HG02938 (cell line): ENCODE measurements around the gene HSF4.

ENCODE experiments used
- ATAC-seq: cut with Tn5 transposase; IDR thresholded peaks from one replicate; pipeline ENCODE4 v1.9.1; 2021; ENCODE audit warnings: mild to moderate bottlenecking, moderate library complexity; ENCODE audit not compliant: unreplicated experiment

The HSF4 gene

DNA sequence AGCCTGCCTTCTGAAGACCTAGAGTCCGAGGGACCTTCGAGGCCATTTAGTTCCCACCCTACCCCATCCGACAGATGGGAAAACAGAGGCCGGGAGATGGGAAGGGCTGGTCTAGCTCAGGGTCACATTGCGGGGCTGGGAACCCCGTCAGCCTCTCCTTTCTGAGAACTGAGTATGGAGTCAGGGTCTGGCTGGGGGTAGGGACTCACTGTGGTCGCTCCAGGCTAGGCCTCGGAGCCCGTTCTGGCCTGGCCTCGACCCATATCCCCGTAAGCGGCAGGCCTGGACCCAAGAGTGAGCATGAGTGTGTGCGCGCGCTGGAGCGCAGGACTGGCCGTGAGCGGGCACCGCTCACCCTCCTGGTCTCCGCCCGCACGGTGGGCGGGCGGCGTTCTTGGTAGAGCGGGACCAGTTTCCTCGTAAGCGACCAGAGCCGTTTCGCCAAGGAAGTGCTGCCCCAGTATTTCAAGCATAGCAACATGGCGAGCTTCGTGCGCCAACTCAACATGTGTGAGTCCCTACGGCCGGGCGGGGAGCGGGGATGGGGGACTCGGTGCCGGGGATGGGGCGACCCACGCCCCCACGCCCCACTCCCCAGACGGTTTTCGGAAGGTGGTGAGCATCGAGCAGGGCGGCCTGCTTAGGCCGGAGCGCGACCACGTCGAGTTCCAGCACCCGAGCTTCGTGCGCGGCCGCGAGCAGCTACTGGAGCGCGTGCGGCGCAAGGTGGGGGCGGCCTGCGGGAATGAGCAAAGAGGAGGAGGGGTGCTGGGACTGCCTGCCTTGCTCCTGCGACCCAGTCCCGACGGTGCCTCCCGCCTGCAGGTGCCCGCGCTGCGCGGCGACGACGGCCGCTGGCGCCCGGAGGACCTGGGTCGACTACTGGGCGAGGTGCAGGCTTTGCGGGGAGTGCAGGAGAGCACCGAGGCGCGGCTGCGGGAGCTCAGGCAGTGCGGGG lies 855 bp downstream of the HSF4 start:
- ATAC-seq = no peak

DNA sequence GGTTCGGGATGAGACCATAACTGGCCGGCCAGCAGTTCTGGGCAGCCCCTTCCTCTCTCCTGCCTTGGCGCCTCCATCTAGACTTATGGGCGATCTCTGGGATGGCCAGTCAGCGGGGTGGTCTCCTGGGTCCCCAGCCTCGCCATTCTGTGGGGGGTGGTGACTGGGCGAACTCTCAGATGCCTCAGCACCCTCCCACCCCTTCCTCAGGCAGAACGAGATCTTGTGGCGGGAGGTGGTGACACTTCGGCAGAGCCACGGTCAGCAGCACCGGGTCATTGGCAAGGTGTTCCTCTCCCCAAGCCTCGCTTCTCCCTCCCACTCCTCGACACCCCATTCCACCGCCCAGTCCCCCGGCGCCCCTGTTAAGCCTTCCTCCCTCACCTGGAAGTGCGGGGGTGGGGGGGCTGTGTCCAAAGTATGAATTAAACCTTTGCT lies 1.6 kb downstream of the HSF4 start:
- no peak for ATAC-seq

DNA sequence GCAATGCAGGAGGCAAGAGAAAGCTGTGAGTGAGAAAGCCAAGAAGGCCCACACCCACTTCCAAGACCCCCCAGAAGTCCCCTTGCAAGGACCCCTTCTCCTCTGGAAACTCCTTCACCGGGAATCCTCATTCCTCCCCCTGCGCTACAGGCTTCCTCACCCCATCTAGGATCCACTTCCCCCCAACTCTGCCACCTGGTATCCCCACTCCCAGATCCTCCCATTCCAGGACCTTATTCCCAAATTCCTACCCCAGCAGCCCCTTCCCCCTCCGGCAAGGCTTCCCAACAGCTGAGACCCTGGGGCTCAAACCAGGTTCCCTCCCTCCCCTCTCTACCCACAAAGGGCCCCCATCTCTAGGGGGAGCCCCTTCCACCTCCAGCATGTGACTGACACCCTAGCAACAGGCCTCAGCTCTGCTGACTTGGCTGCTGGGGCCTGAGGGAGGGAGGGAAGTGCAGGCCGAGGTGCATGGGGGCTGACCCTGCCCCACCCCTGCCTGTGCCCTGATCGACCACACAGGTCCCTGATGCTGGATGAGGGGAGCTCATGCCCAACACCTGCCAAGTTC lies 2.1 kb downstream of the HSF4 start:
- no peak for ATAC-seq

DNA sequence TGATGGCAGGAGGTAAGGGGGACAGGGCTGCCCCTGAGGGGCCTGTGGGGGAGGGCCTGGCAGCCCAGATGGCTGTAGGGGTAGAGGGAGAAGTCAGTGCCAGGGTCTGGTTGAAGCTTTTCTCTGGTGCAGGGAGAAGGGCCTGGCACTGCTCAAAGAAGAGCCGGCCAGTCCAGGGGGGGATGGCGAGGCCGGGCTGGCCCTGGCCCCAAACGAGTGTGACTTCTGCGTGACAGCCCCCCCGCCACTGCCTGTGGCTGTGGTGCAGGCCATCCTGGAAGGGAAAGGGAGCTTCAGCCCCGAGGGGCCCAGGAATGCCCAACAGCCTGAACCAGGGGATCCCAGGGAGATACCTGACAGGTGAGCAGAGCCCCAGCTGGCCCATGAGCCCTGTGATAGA lies 3.0 kb downstream of the HSF4 start:
- ATAC-seq = no peak

DNA sequence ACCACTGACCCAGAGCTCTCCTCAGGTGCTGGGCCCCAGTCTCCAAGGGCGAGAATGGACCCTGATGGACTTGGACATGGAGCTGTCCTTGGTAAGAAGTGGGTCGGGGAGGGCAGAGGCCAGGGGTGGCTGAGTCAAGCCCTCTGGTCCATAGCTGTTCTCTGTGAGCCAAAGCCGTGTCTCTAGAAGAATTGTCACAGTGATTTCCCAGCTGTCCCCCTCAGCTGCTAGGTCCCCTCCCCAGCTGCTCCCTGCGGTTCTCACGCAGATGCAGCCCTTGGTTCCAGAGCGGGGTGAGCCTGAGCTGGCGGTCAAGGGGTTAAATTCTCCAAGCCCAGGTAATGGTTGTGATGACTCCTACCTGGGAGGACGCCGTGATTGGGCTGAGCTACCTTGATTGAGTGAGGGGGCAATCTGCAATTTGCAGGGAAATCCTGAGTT lies 4.5 kb downstream of the HSF4 start:
- ATAC-seq = no peak

DNA sequence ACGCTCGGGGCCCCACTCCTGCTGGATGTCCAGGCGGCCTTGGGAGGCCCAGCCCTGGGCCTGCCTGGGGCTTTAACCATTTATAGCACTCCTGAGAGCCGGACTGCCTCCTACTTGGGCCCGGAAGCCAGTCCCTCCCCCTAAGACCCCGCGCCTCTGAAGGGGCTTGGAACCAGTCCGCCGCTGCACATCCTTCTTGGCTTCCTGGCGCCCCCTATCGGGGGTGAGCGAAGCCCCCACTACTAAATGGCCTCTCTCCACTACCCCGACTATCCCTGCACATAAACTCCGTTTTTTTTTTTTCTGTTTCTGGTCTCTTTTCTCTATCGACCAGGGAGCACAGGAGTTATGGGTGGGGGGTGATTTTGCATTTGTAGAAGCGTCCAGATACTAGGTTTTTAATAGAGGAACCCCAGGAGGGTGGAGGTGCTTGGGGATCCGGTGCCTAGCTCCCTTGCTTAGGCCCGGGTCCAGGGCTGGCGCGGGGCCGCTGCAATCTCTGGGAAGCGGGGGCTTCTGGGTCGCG lies 5.2 kb downstream of the HSF4 start:
- no peak for ATAC-seq

DNA sequence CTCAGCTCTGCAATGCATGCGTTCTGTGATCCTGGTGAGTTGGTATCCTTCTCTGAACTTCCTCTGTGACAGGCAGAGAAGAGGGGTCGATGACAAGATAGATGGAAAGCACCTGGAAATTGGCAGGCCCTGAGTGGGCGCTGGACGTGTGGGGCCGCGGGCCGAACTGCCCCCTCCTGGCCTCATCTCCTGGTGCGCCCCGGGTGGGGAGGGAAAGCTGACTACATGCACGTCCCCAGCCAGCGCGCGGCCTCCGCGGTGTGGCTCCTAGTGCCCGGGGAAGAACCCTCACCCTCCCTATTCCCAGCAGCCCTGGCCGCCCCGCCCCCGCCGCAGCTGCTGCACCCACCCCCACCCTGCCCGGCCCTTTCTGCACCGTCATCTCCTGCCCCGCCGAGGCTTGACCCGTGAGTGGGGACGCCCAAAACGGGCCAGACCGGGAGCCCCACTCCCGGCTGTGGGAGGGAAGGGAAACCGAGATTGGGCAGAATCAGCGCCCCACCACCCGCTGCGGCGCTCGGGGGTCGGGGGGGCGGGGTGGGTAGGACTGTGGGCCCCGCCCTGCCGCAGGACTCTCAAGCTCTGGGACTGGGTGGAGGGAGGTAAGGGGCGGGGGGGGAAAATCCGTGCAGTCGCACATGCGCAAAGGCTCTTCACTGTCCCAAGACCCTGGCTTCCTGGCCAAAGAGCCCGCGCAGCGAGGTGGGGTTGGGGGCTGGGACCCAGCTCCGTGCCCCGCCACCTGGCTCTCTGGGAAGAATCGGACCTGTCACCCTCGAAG lies 5.8 kb downstream of the HSF4 start, which contains the start of gene NOL3:
NOL3 (plus strand) TSS at position 371 of the 781 bp plus-strand sequence.
- ATAC-seq = no peak

DNA sequence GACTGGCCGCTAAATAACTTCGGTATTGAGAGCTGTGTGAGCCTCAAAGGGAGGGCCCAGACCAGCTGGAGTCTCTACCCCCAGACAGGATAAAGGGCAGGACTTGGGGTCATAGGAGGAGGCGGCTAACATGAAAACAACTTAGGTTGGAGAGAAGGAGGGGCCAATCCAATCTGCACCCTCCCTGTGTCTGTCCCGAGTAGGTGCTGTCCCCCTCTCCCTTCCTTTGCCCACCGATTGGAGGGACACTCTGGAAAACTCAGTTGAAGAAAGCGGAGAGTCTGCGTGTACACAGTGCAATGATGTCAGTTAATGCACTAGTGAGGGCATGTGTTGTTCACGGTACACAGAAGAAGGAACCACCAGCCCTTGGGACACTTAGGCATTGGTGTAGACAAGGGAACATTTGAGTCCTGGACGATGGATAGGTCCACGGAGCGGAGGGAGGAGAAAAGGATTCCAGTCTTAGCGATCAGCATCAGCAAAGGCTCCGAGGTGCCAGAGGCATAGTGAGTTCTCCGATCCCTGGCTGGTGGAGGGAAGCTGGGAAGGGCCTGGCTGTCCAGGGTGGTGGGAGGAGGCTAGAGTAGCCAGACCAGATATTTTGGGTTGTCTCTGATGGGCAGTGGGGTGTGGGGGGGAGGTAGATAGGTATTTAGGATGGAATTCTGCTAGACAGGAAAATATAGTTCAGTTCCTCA lies 6.6 kb downstream of the HSF4 start:
- ATAC-seq = no peak

DNA sequence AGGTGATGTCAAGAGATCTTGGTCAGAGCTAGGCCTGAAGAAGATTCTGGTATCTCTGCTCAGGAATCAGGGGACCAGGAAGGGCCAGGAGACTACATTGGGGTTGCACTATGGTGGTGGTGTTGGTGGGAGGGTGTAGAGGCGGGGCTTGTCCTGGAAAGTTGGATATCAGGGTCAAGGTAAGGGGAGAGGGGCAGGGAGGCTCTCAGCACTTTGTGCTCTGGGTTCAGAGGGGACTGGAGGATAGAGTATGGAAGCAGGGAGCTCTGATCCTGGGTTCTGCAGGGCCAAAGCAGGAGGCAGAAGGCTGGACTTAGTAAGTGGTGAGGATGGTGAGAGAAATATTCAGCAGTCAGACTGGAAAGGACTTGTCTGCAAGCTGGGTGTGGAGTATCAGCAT lies 8.8 kb downstream of the HSF4 start:
- ATAC-seq = no peak

DNA sequence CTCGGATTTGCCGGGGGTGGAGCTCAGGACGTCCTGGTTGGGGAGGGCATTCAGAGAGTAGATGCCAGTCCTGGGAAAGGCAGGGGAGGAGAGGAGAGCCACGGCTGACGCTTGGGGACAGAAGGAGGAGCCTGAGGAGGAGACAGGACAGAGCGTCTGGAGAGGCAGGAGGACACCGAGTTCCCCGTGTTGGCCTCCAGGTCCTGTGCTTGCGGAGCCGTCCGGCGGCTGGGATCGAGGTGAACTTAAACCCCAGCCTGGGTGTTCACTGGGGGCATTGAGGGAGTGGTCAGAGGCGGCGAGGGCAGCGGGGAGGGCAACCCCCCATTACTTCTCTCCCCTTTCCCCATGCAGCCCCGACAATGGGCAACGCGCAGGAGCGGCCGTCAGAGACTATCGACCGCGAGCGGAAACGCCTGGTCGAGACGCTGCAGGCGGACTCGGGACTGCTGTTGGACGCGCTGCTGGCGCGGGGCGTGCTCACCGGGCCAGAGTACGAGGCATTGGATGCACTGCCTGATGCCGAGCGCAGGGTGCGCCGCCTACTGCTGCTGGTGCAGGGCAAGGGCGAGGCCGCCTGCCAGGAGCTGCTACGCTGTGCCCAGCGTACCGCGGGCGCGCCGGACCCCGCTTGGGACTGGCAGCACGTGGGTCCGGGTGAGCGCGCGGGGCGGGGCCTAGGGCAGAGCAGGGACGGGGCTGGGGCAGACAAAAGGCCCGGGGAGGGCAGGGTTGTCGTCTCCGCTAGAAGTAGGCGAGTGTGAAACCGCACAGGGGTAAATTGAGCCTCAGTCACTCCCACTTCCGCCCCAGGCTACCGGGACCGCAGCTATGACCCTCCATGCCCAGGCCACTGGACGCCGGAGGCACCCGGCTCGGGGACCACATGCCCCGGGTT lies 9.5 kb downstream of the HSF4 start:
- ATAC-seq = no peak

DNA sequence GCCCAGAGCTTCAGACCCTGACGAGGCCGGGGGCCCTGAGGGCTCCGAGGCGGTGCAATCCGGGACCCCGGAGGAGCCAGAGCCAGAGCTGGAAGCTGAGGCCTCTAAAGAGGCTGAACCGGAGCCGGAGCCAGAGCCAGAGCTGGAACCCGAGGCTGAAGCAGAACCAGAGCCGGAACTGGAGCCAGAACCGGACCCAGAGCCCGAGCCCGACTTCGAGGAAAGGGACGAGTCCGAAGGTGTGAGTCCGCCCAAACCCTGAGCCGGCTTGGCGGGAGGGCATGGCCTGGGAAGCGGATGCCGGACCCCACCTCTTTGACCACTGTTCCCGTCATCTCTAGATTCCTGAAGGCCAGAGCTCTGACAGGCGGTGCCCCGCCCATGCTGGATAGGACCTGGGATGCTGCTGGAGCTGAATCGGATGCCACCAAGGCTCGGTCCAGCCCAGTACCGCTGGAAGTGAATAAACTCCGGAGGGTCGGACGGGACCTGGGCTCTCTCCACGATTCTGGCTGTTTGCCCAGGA lies 10.2 kb downstream of the HSF4 start:
- no peak for ATAC-seq

DNA sequence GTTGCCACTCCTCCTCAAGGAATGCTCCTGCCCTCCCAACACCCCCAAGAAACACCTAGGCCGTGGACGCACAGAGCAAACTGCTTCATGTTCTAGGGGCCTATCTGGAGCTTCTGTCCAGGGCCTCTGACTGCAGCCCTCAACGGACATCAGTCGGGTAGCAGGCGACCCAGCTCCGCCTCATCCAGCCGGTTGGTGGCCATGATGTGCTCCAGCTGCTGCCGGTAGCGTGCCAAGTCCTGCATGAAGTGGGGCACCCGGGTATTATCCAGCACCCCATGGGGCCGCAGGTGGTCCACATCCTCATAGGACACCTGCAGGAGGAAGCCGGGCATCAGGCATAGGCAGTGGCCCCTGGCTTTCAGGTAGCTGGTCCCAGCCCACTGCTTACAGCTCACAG lies 12.1 kb downstream of the HSF4 start:
- ATAC-seq = no peak

DNA sequence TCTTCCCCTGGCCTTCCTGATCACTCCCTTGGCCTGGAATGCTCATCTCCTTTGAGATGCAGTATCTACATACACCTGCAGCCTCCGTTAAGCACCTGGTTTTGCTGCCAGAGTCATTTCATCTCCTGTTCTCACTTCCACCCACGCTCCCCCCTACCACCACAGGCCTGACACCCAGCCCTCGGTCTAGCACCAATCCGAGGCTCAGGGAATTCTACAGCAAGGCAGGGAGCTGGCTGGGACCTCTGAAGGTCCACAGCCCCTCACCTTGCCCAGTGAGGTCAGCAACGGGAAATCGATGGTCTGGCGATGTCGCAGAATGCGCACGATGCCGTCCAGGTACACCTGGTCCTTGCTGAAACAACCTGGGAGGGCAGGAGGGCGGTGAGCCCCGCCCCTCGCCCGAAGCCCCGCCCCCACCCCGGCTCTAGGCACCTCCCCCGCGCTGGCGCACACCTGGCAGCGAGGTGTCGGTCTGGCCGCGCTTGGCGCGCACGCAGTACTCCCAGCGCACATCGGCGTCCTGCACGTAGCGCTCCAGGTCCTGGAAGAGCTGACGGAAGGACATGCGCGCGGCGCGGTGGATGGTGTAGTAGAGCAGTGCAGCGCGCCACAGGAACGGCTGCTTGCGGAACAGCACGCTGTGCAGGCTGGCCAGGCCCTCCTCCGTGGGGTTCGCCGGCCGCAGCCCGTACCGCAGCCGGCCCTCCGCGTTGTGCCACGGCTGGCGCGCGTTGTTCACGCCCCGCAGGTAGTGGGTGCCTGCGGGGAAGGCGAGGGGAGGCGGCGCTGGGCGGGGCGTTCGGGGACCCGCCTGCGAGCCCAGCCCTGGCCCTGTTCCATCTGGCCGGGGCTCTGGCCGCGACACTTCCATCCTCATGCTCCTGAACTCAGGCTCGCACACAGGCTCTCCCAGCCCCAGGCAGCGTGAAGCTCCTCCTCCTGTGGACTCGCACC lies 13.5 kb downstream of the HSF4 start:
- ATAC-seq = no peak

DNA sequence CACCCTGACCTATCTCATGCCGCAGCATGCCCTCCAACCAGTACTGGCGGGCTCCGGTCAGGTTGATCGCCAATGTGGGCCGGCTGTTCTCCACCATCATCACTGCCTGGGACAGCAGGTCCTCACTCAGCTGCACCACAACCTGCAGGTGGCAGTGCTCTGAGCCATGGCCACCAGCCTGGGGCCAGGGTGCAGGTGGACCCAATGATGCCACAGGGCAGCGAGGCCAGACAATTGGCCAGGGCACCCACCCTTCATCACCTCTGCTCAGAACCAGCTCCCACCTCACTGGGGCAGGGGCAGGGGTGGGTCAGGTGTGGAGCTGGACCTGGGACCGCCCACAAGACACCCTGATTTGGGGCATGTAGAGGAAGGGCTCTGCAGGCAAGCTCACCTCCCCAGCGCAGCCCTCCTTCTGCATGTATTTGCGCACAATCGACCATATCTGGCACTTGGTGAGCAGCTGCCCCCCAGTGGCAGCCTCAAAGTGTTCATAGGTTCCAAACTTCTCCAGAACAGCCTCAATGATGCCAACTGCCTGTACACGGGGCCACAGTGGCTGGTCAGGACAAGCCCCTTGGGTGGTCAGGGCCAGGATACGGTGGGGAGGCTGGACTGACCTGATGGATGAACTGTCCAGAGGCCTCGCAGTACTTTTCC lies 15.0 kb downstream of the HSF4 start:
- no peak for ATAC-seq

DNA sequence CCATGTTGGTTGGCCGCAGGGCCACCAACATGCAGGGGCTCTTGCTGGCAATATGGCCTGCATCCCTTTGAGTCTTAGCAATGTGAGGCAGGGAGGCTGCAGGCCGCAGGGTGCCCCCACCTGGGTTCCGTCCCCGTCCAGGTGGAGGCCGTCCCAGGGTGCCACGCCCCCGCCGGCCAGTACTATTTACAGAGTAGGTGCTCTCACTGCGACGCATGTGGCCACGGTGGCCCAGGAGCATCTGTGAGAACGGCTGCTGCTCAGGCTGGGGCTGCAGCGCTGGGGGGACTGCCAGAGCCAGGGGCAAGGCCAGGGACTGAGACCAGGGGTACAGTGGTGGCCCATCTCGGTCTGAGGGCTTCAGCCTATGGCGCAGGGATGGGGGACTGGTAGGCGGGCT lies 15.6 kb downstream of the HSF4 start:
- ATAC-seq = no peak

DNA sequence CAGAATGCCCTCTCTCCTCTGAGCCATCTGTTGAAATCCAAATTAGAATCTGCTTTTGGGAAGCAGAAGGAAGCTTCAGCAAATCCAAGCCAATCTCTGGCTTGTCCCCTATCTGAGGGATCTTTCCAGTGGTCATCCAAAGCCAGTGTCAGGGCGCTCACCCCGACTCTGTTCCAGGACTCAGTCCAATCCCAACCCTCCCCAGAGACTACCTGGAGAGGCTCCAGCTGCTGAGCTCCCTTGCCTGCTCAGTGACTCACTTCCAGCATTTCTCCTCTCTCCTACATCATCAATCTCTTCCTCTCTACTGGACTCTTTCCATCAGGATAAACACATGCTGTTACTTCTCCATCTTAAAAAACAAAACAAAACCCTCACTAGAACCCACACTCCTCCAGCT lies 16.8 kb downstream of the HSF4 start:
- no peak for ATAC-seq

DNA sequence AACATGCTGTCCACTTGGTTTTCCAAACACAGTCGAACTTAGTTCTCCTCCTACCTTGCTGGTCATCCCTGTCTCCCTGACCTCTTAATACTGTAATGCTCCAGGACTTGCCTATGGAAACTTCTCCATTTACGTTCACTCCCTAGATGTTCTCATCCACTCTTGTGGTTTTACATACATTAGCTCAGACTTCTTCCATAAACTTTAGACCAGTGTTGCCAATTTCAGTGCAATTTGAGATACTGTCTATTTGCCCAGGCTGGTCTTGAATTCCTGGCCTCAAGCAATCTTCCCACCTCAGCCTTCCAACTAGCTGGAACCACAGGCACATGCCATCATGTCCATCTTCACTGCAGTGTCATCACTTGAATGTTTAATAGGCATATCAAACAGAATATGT lies 17.7 kb downstream of the HSF4 start:
- ATAC-seq = no peak

DNA sequence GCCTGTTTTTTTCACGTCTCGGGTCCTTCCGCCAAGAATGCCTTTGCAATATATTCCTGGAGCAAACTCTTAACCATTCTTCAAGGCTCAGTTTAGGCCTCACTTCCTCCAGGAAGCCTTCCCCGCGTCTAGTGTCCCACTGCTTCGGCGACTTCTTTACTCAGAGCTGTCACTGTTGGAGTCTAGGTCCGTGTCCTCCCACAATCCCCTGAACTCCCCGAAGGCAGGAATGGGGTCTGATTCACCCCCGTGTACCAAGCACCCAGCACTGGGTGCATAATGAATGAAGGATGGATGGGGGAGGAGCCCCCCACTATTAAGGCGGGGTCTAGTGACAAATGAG lies 18.7 kb downstream of the HSF4 start:
- no peak for ATAC-seq
